ENCODE measurements around the gene ZNF84. TPM values are rescaled to one million over a fixed set of nuclear protein-coding genes. Genes with fewer than 3 reads are reported as not detected.

The ZNF84 gene
- total and polyA plus RNA-seq, 9 of the 15 experiments (the other 6 are each of a cell fraction or from before 2014, with no cell fraction given) = 8.8 to 24.3 (median 12.1) TPM

- TF ChIP-seq TOE1 (IDR thresholded peaks at IDR 0.05; ENCODE audit: borderline replicate concordance) (no peak), TOE1 (CRISPR knock-in tag; IDR thresholded peaks at IDR 0.05; ENCODE audit: borderline replicate concordance, low read depth) (no peak), ZNF12 (CRISPR knock-in tag; IDR thresholded peaks at IDR 0.05) (no peak)
- TF ChIP-seq, protein P1, sequence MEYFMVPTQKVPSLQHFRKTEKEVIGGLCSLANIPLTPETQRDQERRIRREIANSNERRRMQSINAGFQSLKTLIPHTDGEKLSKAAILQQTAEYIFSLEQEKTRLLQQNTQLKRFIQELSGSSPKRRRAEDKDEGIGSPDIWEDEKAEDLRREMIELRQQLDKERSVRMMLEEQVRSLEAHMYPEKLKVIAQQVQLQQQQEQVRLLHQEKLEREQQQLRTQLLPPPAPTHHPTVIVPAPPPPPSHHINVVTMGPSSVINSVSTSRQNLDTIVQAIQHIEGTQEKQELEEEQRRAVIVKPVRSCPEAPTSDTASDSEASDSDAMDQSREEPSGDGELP (CRISPR knock-in tag; IDR thresholded peaks at IDR 0.05; ENCODE audit: borderline replicate concordance) = no peak
Observed at GRCh38 chr12:133023566-133023965, 13.7 kb upstream of the ZNF84 start (continued).

- Histone ChIP-seq H3K27ac (ENCODE audit: extremely low read depth, low read depth, low read length) (no peak overlapping the region), H3K9me1 (ENCODE audit: control insufficient read depth, insufficient read depth, low read length) (no peaks in the 10 kb centered on the region), H2AFZ (ENCODE audit: low read depth, low read length) (no peak overlapping the region), H3K36me3 (ENCODE audit: control insufficient read depth, insufficient read depth, low read length) (no peaks in the 10 kb centered on the region), H4K20me1 (replicated peaks; ENCODE audit: control insufficient read depth, insufficient read depth, low read length) (no peaks in the 10 kb centered on the region), H3K27me3 (ENCODE audit: control insufficient read depth in 2 of 2, insufficient read depth in 2 of 2, low read length in 2 of 2) (no peaks in the 10 kb centered on the region), H3K4me1 (replicated peaks in 1 of 2; ENCODE audit: control insufficient read depth in 2 of 2, insufficient read depth in 2 of 2, low read length in 2 of 2) (no peaks in the 10 kb centered on the region), H3K4me3 (no peak overlapping the region), H3K4me2 (ENCODE audit: insufficient read depth, low read length) (no peak overlapping the region), H3K9me3 (replicated peaks; ENCODE audit: control insufficient read depth, insufficient read depth, low read depth, low read length) (0 out of 2 replicates have a peak, but pooled peaks cover 1% of the 10 kb centered on the region), H3K79me2 (ENCODE audit: control insufficient read depth, insufficient read depth, low read length) (no peaks in the 10 kb centered on the region), H3K9ac (ENCODE audit: insufficient read depth in 1 of 2, low read depth in 2 of 2, low read length in 2 of 2) (no peak overlapping the region)
- in situ Hi-C loops (cut with MboI) = no loop called here
- no peak for FAIRE-seq
- no peak for DNase-seq (ENCODE audit: extremely low read depth in 1 of 4, low spot score in 3 of 4)
- ChIA-PET POLR2A (no interaction called here), CTCF (ENCODE audit: low intra/inter-chr PET ratio) (no interaction called here)
- intact Hi-C loops (cut with micrococcal nuclease) = no loop called here
- BruUV-seq (replicated peaks) = no TSS peak
- 13% methylated on average over 7 of the region's 7 CpGs for WGBS (ENCODE audit: insufficient coverage, low coverage, missing lambda C conversion rate)
- ATAC-seq = no peak
- TF ChIP-seq ZBTB26 (CRISPR knock-in tag; IDR thresholded peaks at IDR 0.05) (no peak), MITF (IDR thresholded peaks at IDR 0.05) (no peak), RBFOX2 (IDR thresholded peaks at IDR 0.05; ENCODE audit: low read depth, low read length) (no peak), RNF219 (CRISPR knock-in tag; IDR thresholded peaks at IDR 0.05) (no peak), SMARCA4 (IDR thresholded peaks at IDR 0.05) (no peak), PCBP1 (IDR thresholded peaks at IDR 0.05; ENCODE audit: low read depth, low read length, poor library complexity, severe bottlenecking) (no peak), NR1H2 (CRISPR knock-in tag; IDR thresholded peaks at IDR 0.05) (no peak)
- TF ChIP-seq, protein P2, sequence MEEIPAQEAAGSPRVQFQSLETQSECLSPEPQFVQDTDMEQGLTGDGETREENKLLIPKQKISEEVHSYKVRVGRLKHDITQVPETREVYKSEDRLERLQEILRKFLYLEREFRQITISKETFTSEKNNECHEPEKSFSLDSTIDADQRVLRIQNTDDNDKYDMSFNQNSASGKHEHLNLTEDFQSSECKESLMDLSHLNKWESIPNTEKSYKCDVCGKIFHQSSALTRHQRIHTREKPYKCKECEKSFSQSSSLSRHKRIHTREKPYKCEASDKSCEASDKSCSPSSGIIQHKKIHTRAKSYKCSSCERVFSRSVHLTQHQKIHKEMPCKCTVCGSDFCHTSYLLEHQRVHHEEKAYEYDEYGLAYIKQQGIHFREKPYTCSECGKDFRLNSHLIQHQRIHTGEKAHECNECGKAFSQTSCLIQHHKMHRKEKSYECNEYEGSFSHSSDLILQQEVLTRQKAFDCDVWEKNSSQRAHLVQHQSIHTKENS (CRISPR knock-in tag; IDR thresholded peaks at IDR 0.05) = no peak
Observed at GRCh38 chr12:133026996-133027395, 10.3 kb upstream of the ZNF84 start.

Data from K562 (cell line).